Duodenal mucosa (tissue), 2 donors: ENCODE measurements around the gene IQUB.
A peak's percentile ranks its signal among the peaks of the same experiment; 100 is the strongest.
"Not testable (repeated sequence)": the region's sequence is repeated elsewhere in the genome, so short reads cannot be mapped to it uniquely, and the experiment has no call there.

Source experiments
- H3K27ac ChIP-seq: one replicate; pipeline ENCODE4 v1.7.0; 2013; ENCODE audit warnings: low read depth, low read length
- H3K27me3 ChIP-seq, 2 donors: one replicate each; pipeline ENCODE4 v1.7.0; 2013; ENCODE audit warnings: low read length in 2 of 2, control low read depth in 1 of 2; ENCODE audit not compliant: insufficient read depth in 2 of 2, control insufficient read depth in 1 of 2
- H3K36me3 ChIP-seq, 2 donors: one replicate each; pipeline ENCODE4 v1.7.0; 2013; ENCODE audit warnings: low read length in 2 of 2, control low read depth in 1 of 2; ENCODE audit not compliant: insufficient read depth in 2 of 2, control insufficient read depth in 1 of 2
- H3K4me1 ChIP-seq, 2 donors: one replicate each; pipeline ENCODE4 v1.7.0; 2013; ENCODE audit warnings: low read length in 2 of 2, control low read depth in 1 of 2; ENCODE audit not compliant: insufficient read depth in 2 of 2, control insufficient read depth in 1 of 2
- H3K4me3 ChIP-seq, 2 donors: one replicate each; pipeline ENCODE4 v1.7.0; 2013; ENCODE audit warnings: low read length in 2 of 2, low read depth in 1 of 2
- H3K9ac ChIP-seq, 2 donors: one replicate each; pipeline ENCODE4 v1.7.0; 2013; ENCODE audit warnings: low read length in 2 of 2, low read depth in 1 of 2
- H3K9me3 ChIP-seq, 2 donors: one replicate each; pipeline ENCODE4 v1.7.0; 2013; ENCODE audit warnings: low read length in 2 of 2, control low read depth in 1 of 2; ENCODE audit not compliant: control insufficient read depth in 1 of 2

IQUB gene

DNA sequence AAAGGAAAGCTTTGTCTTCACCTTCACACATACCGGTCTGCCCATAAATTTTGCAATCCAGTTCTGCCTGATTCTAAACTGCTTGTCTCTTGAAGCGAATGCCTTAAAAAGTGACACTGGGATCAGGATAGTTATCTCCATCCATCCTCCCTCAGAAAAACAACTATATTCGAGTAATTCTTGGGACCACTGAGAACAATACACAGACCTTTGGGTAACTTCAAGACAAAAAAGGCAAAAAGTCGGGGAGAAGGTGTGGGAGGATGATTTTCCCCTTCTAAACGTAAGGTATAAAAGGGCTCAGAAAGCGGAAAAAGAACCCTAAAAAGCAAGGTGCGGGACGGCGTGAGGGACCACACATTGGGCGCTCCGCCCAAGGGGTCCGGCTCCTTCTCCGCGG is 2.1 kb downstream of the IQUB start:
- not testable (repeated sequence) for H3K9me3 ChIP-seq, H3K4me1 ChIP-seq, H3K36me3 ChIP-seq, H3K27ac ChIP-seq, H3K9ac ChIP-seq
- Histone ChIP-seq H3K27me3 (peaks cover 10 to 14% of the 10 kb centered on the region in 2 donors), H3K4me3 (peak overlapping the region in 1 of 2 donors; percentile 36)

DNA sequence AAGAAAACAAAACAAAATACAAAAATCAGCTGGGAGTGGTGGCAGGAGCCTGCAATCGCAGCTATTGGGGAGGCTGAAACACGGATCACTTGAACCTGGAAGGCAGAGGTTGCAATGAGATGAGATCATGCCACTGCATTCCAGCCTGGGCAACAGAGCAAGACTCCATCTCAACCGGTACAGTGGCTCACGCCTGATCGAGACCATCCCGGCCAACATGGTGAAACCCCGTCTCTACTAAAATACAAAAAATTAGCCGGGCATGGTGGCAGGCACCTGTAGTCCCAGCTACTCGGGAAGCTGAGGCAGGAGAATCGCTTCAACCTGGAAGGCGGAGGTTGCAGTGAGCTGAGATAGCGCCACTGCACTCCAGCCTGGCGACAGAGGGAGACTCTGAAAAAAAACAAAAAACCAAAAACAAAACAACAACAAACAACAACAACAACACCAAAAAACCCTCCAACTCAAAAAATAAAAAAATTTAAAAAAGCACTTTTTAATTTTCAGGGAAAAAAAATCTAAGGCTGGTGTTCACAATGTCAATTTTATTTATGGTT is 4.3 kb downstream of the IQUB start:
- not testable (repeated sequence) for H3K9ac ChIP-seq, H3K27ac ChIP-seq, H3K9me3 ChIP-seq, H3K36me3 ChIP-seq, H3K4me3 ChIP-seq, H3K4me1 ChIP-seq
- H3K27me3 ChIP-seq, result peaks cover 10 to 14% of the 10 kb centered on the region in 2 donors

DNA sequence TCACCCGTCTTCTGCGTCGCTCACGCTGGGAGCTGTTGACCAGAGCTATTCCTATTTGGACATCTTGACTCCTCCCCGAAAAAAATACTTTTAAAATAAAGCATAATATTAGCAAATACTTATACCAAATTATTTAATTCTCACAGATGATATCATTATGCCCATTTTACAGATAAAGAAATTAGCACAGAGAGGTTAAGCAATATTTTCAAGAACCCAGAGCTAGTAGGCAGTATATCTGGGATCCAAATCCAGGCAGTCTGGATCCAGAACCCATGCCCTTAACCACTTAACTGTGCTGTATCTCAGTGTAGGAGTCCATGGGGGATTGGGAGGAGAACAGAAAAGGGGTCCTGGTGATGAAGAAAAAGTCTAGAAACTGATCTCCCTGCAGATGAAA is 6.1 kb downstream of the IQUB start:
- Histone ChIP-seq H3K4me1 (no peaks in the 10 kb centered on the region), H3K27me3 (peaks cover 1 to 3% of the 10 kb centered on the region in 2 donors), H3K36me3 (no peaks in the 10 kb centered on the region), H3K9me3 (no peaks in the 10 kb centered on the region), H3K4me3 (no peak overlapping the region), H3K9ac (no peak overlapping the region), H3K27ac (no peak overlapping the region)

DNA sequence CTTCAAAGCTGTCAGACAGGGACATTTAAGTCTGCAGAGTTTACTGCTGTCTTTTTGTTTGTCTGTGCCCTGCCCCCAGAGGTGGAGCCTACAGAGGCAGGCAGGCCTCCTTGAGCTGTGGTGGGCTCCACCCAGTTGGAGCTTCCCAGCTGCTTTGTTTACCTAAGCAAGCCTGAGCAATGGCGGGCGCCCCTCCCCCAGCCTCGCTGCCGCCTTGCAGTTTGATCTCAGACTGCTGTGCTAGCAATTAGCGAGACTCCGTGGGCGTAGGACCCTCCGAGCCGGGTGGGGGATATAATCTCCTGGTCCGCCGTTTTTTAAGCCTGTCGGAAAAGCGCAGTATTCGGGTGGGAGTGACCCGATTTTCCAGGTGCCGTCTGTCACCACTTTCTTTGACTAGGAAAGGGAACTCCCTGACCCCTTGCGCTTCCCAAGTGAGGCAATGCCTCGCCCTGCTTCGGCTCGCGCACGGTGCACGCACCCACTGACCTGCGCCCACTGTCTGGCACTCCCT is 6.6 kb downstream of the IQUB start:
- not testable (repeated sequence) for H3K9me3 ChIP-seq, H3K4me1 ChIP-seq, H3K27ac ChIP-seq, H3K9ac ChIP-seq, H3K4me3 ChIP-seq, H3K36me3 ChIP-seq, H3K27me3 ChIP-seq

DNA sequence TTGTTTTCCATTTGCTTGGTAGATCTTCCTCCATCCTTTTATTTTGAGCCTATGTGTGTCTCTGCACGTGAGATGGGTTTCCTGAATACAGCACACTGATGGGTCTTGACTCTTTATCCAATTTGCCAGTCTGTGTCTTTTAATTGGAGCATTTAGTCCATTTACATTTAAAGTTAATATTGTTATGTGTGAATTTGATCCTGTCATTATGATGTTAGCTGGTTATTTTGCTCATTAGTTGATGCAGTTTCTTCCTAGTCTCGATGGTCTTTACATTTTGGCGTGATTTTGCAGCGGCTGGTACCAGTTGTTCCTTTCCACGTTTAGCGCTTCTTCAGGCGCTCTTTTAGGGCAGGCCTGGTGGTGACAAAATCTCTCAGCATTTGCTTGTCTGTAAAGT is 7.9 kb downstream of the IQUB start:
- not testable (repeated sequence) for H3K27me3 ChIP-seq, H3K4me3 ChIP-seq, H3K9me3 ChIP-seq, H3K36me3 ChIP-seq, H3K4me1 ChIP-seq, H3K27ac ChIP-seq, H3K9ac ChIP-seq

DNA sequence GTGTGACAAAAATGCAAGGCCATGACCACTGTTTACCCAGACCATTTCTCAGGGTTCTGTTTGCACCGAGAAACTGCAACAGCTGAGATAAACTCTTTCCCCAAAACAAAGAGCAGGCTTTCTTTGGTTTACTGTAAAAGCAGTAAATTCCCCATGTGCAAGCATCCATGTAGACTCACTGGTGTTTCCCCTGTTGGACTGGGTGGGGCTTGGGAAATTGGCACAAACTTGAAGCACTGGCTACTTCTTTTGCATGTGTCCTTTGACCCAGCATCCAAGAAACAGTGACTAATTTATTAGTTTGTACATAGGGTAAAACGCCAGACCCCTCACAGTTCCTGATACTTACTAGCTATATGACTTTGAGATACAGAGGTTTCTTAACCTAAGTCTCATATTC is 12.3 kb downstream of the IQUB start:
- Histone ChIP-seq H3K4me1 (no peaks in the 10 kb centered on the region), H3K9me3 (no peaks in the 10 kb centered on the region), H3K9ac (no peak overlapping the region), H3K36me3 (no peaks in the 10 kb centered on the region), H3K4me3 (no peak overlapping the region), H3K27ac (no peak overlapping the region), H3K27me3 (no peaks in the 10 kb centered on the region)

DNA sequence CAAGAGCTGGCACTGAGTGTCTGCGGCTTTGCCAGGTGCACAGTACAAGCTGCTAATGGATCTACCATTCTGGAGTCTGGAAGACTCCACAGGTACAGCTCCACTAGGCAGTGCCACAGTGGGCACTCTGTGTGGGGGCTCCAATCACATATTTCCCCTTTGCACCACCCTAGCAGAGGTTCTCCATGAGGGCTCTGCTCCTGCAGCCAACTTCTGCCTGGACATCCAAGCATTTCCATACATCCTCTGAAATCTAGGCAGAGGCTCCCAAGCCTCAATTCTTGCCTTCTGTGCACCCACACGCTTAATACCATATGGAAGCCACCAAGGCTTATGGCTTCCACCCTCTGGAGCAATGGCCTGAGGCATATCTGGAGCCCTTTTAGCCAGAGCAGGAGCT is 29.2 kb downstream of the IQUB start:
- H3K9me3 ChIP-seq, result peaks cover 0 to 3% of the 10 kb centered on the region in 2 donors
- no peaks in the 10 kb centered on the region for H3K4me1 ChIP-seq
- H3K9ac ChIP-seq, result no peak overlapping the region
- no peaks in the 10 kb centered on the region for H3K36me3 ChIP-seq
- no peaks in the 10 kb centered on the region for H3K27me3 ChIP-seq
- H3K4me3 ChIP-seq, result no peak overlapping the region
- no peak overlapping the region for H3K27ac ChIP-seq

DNA sequence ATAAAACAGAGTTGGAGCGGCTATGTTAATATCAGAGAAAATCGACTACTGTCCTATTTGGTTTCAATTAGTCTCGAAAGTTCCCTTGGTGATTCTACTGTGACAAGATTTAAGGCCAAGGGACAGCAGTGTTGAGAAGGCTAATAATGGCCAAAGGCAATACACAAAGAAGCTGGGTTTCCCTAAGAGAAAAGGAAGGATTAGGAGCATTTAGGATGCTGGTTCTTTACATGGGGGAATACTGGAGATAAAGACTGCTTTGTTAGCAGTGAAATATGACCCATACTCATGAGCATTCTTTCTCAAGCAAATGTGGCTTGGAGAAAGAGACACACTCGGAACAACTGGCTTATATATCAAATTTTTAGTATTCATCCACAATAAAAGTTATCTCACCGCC is 32.2 kb downstream of the IQUB start:
- H3K9ac ChIP-seq, result no peak overlapping the region
- H3K4me3 ChIP-seq, result no peak overlapping the region
- no peaks in the 10 kb centered on the region for H3K4me1 ChIP-seq
- H3K27ac ChIP-seq, result no peak overlapping the region
- peaks cover 0 to 4% of the 10 kb centered on the region in 2 donors for H3K27me3 ChIP-seq
- peaks cover 0 to 3% of the 10 kb centered on the region in 2 donors for H3K9me3 ChIP-seq
- no peaks in the 10 kb centered on the region for H3K36me3 ChIP-seq

DNA sequence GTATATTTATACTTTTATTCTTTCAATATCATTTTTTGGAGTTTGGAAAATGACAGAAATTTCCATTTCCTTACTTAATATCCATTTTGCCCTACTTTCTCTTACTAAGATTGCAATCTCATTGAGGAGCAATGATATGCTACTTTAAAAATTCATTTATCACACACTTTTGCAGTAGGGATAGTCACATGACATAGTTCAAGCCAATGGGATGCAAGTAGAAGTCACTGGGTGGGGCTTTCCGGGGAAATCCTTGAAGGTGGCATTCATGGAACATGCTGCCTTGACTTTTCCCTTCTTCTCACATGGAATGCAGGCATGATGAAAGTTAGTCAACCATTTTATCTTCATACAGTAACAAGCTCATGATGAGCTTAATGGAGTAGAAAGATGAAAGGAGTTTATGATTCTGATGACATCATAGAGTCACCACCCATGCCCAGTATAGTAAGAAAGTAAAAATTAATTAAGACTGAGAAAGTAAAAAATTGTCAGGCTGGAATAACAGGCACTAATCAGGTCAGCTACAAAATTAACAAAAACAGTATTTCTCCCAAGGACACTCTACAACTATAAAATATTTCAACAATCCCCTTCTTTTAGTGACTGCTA is 33.4 kb downstream of the IQUB start:
- Histone ChIP-seq H3K27ac (no peak overlapping the region), H3K4me1 (no peaks in the 10 kb centered on the region)

DNA sequence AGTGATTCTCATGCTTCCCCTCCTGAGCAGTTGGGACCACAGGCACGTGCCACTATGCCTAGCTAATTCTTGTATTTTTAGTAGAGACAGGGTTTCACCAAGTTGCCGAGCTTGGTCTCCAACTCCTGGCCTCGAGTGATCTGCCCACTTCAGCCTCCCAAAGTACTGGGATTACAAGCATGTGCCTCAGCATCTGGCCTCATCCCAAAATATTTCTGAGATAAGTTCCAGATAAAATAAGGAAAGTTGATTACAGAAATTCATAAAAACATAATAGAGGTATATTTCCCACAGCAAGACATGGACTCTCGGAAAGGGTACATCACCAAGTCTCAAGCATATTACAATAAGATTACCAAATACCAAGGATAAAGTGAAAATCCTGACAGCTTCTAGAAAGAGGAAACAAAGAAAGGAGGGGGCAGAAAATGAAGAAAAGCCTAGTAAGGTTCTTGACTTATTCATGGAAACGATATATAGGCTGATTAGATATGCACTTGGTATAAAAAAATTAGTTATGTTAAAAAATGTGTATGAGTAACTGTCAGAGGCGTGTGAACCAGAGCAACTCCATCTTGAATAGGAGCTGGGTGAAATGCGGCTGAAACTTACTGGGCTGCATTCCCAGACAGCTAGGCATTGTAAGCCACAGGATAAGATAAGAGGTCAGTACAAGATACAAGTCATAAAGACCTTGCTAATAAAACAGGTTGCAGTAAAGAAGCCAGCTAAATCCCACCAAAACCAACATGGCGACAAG is 35.0 kb downstream of the IQUB start:
- H3K4me3 ChIP-seq, result no peak overlapping the region
- H3K9ac ChIP-seq, result no peak overlapping the region
- H3K27me3 ChIP-seq, result peaks cover 4 to 5% of the 10 kb centered on the region in 2 donors
- H3K27ac ChIP-seq, result no peak overlapping the region
- H3K4me1 ChIP-seq, result no peaks in the 10 kb centered on the region
- no peaks in the 10 kb centered on the region for H3K9me3 ChIP-seq
- no peaks in the 10 kb centered on the region for H3K36me3 ChIP-seq

More for the DNA sequence above, 33.4 kb downstream of the IQUB start:
- Histone ChIP-seq H3K9me3 (peaks cover 0 to 3% of the 10 kb centered on the region in 2 donors), H3K36me3 (no peaks in the 10 kb centered on the region), H3K9ac (no peak overlapping the region), H3K27me3 (peaks cover 4 to 5% of the 10 kb centered on the region in 2 donors), H3K4me3 (no peak overlapping the region)
